ENCODE data around the gene PDZD2. TPM values are rescaled to one million over a fixed set of nuclear protein-coding genes. Genes with fewer than 3 reads are reported as not detected.
"Not testable (repeated sequence)": the region's sequence is repeated elsewhere in the genome, so short reads cannot be mapped to it uniquely, and the experiment has no call there.

The PDZD2 gene
- total RNA-seq, 1 donor from 2014 or later, result 23.3 TPM

DNA sequence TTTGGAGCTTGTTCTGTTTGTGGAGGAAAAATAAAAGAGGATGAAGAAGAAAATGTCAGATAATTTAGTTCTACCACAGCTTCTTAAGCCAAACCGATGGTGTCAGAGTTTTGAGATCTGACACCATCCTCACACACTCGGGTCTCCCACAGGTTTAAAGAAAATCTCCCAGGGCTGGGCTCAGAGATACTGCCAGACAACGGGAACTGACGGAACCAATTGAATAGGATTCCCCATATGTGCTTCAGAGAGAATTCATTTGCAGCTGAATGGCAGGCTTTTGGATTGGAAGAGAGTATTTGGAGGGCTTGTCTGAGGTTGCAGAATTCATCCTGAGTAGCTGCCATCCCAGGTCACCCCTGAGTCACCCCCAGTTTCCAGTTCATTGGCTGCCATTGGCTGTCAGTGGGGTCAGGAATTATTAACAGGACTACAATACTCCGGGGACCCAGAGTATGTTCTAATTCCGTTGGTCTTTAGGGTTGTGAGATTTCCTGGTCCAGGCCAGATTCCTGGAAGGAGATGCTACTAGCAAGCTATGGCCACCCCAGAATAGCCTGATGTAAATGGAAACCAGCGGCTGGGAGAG lies 131.3 kb downstream of the PDZD2 start:
- Mint-ChIP-seq H3K27me3 (ENCODE audit: unreplicated experiment) (peaks cover 3% of the 10 kb centered on the region), H3K36me3 (ENCODE audit: unreplicated experiment) (peaks cover 13% of the 10 kb centered on the region), H3K27ac (ENCODE audit: unreplicated experiment) (no peak overlapping the region), H3K4me3 (ENCODE audit: unreplicated experiment) (no peak overlapping the region), H3K4me1 (ENCODE audit: low read depth, unreplicated experiment) (peaks cover 14% of the 10 kb centered on the region), H3K9me3 (ENCODE audit: unreplicated experiment) (peaks cover 2% of the 10 kb centered on the region)
- TF ChIP-seq, protein P1, sequence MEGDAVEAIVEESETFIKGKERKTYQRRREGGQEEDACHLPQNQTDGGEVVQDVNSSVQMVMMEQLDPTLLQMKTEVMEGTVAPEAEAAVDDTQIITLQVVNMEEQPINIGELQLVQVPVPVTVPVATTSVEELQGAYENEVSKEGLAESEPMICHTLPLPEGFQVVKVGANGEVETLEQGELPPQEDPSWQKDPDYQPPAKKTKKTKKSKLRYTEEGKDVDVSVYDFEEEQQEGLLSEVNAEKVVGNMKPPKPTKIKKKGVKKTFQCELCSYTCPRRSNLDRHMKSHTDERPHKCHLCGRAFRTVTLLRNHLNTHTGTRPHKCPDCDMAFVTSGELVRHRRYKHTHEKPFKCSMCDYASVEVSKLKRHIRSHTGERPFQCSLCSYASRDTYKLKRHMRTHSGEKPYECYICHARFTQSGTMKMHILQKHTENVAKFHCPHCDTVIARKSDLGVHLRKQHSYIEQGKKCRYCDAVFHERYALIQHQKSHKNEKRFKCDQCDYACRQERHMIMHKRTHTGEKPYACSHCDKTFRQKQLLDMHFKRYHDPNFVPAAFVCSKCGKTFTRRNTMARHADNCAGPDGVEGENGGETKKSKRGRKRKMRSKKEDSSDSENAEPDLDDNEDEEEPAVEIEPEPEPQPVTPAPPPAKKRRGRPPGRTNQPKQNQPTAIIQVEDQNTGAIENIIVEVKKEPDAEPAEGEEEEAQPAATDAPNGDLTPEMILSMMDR (IDR thresholded peaks at IDR 0.05; ENCODE audit: partially characterized antibody, unreplicated experiment), result no peak
- no peak for DNase-seq

DNA sequence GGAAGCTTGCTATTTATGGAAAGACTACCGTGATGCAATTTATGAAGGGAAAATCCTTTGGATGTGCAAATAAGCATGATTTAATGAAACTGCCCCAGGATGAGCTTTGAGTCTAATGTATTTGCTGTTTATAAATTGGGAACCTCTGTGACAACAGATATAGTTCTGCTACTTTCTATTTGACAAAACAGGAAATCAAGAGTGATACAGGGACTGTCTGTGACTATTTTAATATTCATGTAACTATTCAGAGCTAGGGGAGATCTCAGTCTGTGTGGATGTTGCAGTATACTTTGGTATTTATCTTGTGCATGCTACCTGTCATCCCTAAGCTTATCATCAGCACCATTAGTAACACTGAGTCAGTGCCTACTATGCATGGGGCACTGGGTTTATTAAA lies 132.1 kb downstream of the PDZD2 start:
- H3K36me3 Mint-ChIP-seq (ENCODE audit: unreplicated experiment), result peaks cover 17% of the 10 kb centered on the region
- H3K27me3 Mint-ChIP-seq (ENCODE audit: unreplicated experiment), result peaks cover 3% of the 10 kb centered on the region
- H3K27ac Mint-ChIP-seq (ENCODE audit: unreplicated experiment), result peak overlapping the region; percentile 24
- no peak overlapping the region for H3K4me3 Mint-ChIP-seq (ENCODE audit: unreplicated experiment)
- no peak for DNase-seq
- peaks cover 2% of the 10 kb centered on the region for H3K9me3 Mint-ChIP-seq (ENCODE audit: unreplicated experiment)
- TF ChIP-seq, protein P1 (IDR thresholded peaks at IDR 0.05; ENCODE audit: partially characterized antibody, unreplicated experiment), result no peak
- peaks cover 11% of the 10 kb centered on the region for H3K4me1 Mint-ChIP-seq (ENCODE audit: low read depth, unreplicated experiment)

DNA sequence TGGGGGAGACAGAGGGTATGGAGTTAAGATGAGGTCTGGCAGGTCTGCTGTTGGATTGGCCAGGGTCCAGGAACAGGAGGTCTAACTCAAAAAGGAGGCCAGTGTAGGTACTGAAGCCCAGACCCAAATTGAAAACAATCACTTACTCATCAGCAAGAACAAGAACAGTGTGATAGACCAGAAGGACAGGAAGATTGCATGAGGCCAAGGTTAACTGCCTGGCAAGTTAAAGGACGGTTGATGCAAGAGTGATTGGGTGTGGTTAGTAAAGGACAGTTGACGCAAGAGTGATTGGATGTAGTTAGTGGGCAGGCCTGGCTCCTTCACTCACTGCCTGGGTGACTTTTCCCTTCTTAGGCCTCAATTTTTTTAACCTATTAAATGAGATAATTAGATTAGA lies 132.6 kb downstream of the PDZD2 start:
- H3K27me3 Mint-ChIP-seq (ENCODE audit: unreplicated experiment), result peaks cover 3% of the 10 kb centered on the region
- H3K9me3 Mint-ChIP-seq (ENCODE audit: unreplicated experiment), result peaks cover 2% of the 10 kb centered on the region
- peak overlapping the region; percentile 24 for H3K27ac Mint-ChIP-seq (ENCODE audit: unreplicated experiment)
- H3K4me3 Mint-ChIP-seq (ENCODE audit: unreplicated experiment), result no peak overlapping the region
- peaks cover 11% of the 10 kb centered on the region for H3K4me1 Mint-ChIP-seq (ENCODE audit: low read depth, unreplicated experiment)
- TF ChIP-seq, protein P1 (IDR thresholded peaks at IDR 0.05; ENCODE audit: partially characterized antibody, unreplicated experiment), result no peak
- no peak for DNase-seq
- peaks cover 17% of the 10 kb centered on the region for H3K36me3 Mint-ChIP-seq (ENCODE audit: unreplicated experiment)

DNA sequence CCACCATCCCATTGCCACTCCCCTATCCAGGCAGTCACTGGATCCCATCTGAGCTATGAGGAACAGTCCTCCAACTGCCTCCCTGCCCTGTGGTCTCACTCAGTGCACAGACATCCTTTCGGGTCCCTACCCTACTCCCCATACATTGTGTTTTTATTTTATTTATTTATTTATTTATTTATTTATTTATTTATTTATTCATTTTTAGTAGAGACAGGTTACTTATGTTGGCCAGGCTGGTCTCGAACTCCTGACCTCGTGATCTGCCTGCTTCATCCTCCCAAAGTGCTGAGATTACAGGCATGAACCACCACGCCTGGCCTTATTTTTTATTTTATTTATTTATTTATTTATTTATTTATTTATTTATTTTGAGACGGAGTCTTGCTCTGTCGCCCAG lies 137.4 kb downstream of the PDZD2 start:
- peaks cover 16% of the 10 kb centered on the region for H3K36me3 Mint-ChIP-seq (ENCODE audit: unreplicated experiment)
- not testable (repeated sequence) for DNase-seq; H3K27me3 Mint-ChIP-seq (ENCODE audit: unreplicated experiment); H3K4me1 Mint-ChIP-seq (ENCODE audit: low read depth, unreplicated experiment); H3K4me3 Mint-ChIP-seq (ENCODE audit: unreplicated experiment); H3K9me3 Mint-ChIP-seq (ENCODE audit: unreplicated experiment); H3K27ac Mint-ChIP-seq (ENCODE audit: unreplicated experiment)

DNA sequence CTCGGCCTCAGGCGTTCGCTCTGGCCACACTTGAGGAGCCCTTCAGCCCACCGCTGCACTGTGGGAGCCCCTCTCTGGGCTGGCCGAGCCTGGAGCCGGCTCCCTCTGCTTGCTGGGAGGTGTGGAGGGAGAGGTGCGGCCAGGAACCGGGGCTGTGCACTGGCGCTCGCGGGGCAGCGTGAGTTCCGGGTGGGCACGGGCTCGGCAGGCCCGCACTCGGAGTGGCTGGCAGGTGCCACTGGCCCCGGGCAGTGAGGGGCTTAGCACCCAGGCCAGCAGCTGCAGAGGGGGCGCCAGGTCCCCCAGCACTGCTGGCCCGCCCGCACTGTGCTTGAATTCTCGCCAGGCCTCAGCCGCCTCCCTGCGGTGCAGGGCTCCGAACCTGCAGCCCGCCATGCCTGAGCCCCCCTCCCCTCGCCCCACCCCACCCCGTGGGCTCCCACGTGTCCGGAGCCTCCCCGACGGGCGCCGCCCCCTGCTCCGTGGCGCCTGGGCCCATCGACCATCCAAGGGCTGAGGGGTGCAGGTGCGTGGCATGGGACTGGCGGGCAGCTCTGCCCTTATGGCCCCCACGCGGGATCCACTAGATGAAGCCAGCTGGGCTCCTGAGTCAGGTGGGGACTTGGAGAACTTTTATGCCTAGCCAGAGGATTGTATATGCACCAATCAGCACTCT lies 138.2 kb downstream of the PDZD2 start:
- peaks cover 5% of the 10 kb centered on the region for H3K4me1 Mint-ChIP-seq (ENCODE audit: low read depth, unreplicated experiment)
- no peak for DNase-seq
- no peak overlapping the region for H3K27ac Mint-ChIP-seq (ENCODE audit: unreplicated experiment)
- H3K4me3 Mint-ChIP-seq (ENCODE audit: unreplicated experiment), result no peak overlapping the region
- peaks cover 1% of the 10 kb centered on the region for H3K27me3 Mint-ChIP-seq (ENCODE audit: unreplicated experiment)
- H3K36me3 Mint-ChIP-seq (ENCODE audit: unreplicated experiment), result peaks cover 13% of the 10 kb centered on the region
- TF ChIP-seq, protein P1 (IDR thresholded peaks at IDR 0.05; ENCODE audit: partially characterized antibody, unreplicated experiment), result no peak
- peaks cover 4% of the 10 kb centered on the region for H3K9me3 Mint-ChIP-seq (ENCODE audit: unreplicated experiment)

Data from glutamatergic neuron (in vitro differentiated cells).